Measurements from ENCODE around the gene AUTS2.

AUTS2 gene

DNA sequence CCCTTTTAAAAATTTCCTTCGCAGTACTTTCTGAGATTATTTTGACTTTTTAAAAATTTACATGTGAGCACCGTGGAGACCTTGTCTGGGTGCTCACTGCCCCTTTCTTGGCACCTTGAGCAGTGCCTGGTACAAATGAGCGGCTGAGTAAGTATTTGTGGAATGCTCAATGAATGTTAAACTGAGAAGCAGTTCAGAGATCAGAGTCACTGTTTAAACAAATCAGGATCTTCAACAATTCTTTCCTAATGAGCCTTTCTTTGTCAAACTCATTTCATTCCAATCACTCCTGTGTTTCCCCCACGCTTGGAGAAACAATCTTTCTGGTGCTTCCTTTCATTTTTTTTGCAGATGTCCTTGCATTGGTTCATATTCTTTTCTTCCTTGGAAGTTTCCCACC lies 922.3 kb downstream of the AUTS2 start:
- intact Hi-C loops (cut with DNase I; ENCODE audit: low total_unique reads), result no loop called here

DNA sequence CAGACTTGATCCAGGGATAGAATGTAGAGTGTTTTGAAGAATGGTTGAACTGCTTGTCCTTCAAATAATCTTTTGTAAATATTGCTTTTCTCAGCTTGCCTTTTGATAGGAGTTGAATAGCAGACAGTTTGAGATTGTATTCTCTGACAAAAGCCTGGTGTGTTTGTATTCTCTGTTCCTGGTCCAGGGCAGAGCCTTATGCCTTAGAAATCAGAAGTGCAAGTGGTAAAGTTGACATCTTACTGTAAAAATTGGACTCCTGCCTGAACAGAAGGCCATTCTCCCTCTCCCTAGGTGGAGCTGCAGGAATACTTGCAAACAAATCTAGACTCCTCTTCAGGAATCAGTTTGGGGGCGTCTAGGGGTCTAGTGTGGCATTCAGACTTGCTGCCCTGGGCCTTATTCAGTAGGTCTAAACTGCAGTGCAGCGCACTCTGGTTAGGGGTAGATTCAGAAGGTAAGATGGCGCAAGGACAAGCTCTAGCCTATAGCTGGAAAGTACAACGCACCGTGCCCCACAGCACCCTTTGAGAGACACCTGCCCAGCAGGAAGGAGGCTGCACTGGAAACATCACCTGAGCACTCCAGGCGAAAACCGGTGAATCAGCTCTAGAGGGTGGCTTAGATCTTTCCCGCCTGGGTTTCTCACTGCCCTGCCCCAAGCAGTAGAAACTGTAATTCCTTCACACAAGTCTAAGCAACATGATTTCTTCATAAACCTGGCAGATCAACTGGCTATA lies 925.1 kb downstream of the AUTS2 start:
- TF ChIP-seq, protein P1, sequence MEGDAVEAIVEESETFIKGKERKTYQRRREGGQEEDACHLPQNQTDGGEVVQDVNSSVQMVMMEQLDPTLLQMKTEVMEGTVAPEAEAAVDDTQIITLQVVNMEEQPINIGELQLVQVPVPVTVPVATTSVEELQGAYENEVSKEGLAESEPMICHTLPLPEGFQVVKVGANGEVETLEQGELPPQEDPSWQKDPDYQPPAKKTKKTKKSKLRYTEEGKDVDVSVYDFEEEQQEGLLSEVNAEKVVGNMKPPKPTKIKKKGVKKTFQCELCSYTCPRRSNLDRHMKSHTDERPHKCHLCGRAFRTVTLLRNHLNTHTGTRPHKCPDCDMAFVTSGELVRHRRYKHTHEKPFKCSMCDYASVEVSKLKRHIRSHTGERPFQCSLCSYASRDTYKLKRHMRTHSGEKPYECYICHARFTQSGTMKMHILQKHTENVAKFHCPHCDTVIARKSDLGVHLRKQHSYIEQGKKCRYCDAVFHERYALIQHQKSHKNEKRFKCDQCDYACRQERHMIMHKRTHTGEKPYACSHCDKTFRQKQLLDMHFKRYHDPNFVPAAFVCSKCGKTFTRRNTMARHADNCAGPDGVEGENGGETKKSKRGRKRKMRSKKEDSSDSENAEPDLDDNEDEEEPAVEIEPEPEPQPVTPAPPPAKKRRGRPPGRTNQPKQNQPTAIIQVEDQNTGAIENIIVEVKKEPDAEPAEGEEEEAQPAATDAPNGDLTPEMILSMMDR (IDR thresholded peaks at IDR 0.05), result no peak
- Histone ChIP-seq H3K27ac (no peak overlapping the region), H3K27me3 (no peaks in the 10 kb centered on the region), H3K9me3 (no peaks in the 10 kb centered on the region), H3K36me3 (no peaks in the 10 kb centered on the region), H3K4me3 (no peak overlapping the region), H3K4me1 (peaks cover 0 to 22% (median 2%) of the 10 kb centered on the region in 4 donors)
- DNase-seq, result no peak
- intact Hi-C loops (cut with DNase I; ENCODE audit: low total_unique reads), result no loop called here

More for the DNA sequence above, 922.3 kb downstream of the AUTS2 start:
- no peak for DNase-seq
- Histone ChIP-seq H3K9me3 (no peaks in the 10 kb centered on the region), H3K36me3 (no peaks in the 10 kb centered on the region), H3K27me3 (no peaks in the 10 kb centered on the region), H3K4me1 (peaks cover 0 to 22% (median 2%) of the 10 kb centered on the region in 4 donors), H3K27ac (no peak overlapping the region), H3K4me3 (no peak overlapping the region)
- TF ChIP-seq, protein P1 (IDR thresholded peaks at IDR 0.05), result no peak

DNA sequence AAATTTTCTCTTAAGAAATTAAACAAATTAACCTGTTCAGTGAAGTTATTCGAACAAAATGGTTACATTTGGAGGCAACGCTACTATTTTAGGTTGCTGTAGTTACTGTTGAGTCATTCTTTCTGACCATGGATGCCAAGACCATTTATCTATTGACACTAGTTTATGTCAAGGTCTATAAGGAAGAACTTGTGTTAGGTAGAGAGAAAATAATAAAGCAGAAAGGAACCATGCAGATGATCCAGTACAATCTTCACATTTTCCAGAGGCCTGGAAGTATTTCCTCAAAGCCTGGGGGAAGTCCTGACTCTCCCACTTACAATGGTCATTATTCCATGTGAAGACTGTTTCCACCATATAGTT lies 925.7 kb downstream of the AUTS2 start:
- DNase-seq, result no peak
- peaks cover 0 to 22% (median 2%) of the 10 kb centered on the region in 4 donors for H3K4me1 ChIP-seq
- H3K27ac ChIP-seq, result no peak overlapping the region
- H3K9me3 ChIP-seq, result no peaks in the 10 kb centered on the region
- TF ChIP-seq, protein P1 (IDR thresholded peaks at IDR 0.05), result no peak
- no peaks in the 10 kb centered on the region for H3K36me3 ChIP-seq
- no peaks in the 10 kb centered on the region for H3K27me3 ChIP-seq
- H3K4me3 ChIP-seq, result no peak overlapping the region
- intact Hi-C loops (cut with DNase I; ENCODE audit: low total_unique reads), result no loop called here

DNA sequence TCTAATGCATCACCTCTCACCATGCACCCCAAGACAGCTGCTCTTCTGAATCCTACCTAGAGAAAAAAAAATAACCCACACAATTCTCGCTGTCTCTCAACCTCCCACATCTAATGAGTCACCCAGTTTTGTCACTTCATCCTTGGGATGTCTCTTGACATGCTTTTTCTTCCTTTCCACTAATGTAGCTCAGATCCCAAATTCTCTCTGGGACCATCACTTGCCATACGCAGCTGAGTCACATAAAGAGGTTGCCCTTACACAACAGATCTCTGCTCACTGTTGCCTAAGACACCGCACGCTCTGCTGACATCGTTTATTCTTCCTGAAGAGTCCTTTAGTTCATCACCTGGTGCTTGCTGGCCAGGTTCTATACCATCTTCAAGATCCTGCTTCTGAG lies 927.7 kb downstream of the AUTS2 start:
- no peak overlapping the region for H3K4me3 ChIP-seq
- DNase-seq, result no peak
- TF ChIP-seq, protein P1 (IDR thresholded peaks at IDR 0.05), result no peak
- no peaks in the 10 kb centered on the region for H3K27me3 ChIP-seq
- intact Hi-C loops (cut with DNase I; ENCODE audit: low total_unique reads), result no loop called here
- H3K36me3 ChIP-seq, result no peaks in the 10 kb centered on the region
- H3K4me1 ChIP-seq, result peaks cover 0 to 4% (median 0%) of the 10 kb centered on the region in 4 donors
- H3K9me3 ChIP-seq, result no peaks in the 10 kb centered on the region
- H3K27ac ChIP-seq, result no peak overlapping the region

DNA sequence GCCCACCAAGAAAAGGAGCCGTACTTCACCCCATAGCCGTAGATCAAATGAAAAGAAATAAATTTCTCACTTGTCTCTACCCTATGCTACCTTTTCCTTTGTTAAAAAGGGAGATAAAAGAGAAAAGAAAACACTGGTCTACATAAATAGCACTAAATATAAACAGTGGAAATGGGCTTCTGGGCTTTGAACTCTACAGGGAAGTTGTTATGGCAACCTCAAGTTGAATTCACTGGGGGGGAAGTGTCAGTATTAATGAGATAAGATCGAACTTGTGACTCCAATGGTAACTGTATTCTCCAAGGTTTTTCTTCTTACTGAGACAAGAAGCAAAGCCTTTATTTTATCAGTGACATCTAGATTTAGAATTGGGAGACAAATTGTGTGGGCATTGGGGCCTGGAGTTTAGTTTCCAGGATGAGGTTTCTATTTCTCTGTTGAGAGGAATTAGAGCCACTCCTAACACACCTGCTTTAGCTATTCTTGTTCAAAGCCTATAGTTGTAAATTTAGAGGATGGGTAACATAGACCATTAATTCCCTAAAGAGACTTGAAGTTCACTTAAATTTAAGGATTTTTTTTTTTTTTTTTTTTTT lies 929.3 kb downstream of the AUTS2 start:
- no peaks in the 10 kb centered on the region for H3K4me1 ChIP-seq
- DNase-seq, result no peak
- no peak overlapping the region for H3K4me3 ChIP-seq
- TF ChIP-seq, protein P1 (IDR thresholded peaks at IDR 0.05), result no peak
- H3K27ac ChIP-seq, result no peak overlapping the region
- H3K27me3 ChIP-seq, result no peaks in the 10 kb centered on the region
- no peaks in the 10 kb centered on the region for H3K36me3 ChIP-seq
- H3K9me3 ChIP-seq, result no peaks in the 10 kb centered on the region
- intact Hi-C loops (cut with DNase I; ENCODE audit: low total_unique reads), result no loop called here
